ENCODE measurements around the gene CENPW. TPM values are rescaled to one million over a fixed set of nuclear protein-coding genes. Genes with fewer than 3 reads are reported as not detected.
A peak's percentile ranks its signal among the peaks of the same experiment; 100 is the strongest.

Gene CENPW
- total RNA-seq, 1 experiment from 2014 or later, result 22.0 TPM

DNA sequence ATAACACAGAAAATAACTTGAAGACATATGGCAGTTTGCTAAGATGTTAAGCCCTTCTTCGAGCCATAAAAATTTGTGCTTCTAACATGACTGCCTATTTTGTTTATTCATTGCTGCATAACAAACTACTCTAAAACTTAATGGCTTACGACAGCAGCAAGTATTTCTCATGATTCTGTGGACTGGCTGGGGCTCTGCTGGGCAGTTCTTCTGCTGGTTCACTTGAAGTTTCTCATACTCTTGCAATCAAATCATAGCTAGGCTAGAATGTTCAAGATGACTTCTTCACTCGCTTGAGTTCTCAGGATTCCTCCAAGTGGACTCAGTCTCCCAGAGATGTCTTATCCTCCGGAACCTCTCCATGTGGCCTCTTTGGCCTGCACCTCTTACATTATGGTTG lies 33.4 kb downstream of the CENPW start:
- no peak for DNase-seq (ENCODE audit: low read depth)

DNA sequence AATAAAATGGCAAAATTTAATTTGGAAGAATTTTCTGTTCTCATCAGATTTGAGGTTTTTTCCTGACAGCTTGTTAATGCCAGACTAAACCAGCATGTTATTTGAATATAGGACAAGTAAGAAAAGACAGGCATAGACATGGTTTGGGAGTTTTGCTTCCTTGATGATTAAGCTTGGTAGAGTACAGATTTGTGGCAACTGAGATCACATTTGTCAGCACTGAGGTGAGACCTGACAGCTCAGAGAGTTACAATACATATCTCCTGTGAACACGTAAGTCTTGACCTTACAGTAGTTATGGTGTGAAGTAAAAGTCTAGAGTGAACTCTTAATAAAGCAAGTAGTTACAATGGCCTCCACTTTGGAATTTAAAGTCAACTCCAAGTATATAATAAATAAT lies 34.5 kb downstream of the CENPW start:
- DNase-seq (ENCODE audit: low read depth), result no peak

DNA sequence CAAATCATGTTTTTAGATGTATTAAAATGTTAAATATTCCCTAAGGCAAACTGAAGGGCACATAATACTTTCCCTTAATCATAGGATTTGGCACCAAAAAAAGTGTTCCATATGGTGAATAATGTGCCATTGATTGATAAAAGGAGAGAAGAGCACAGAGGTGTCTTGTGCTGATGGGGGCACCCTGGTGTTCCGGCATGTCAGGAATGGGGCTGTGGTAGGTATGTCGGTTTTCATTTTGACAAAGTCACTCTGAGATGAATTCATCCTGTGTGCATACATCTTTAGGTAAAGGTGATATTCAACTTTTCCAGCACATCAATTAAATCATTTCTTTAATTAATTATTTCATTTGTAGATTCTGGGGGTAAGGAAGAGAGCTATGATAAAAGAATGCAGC lies 36.8 kb downstream of the CENPW start:
- no peak for DNase-seq (ENCODE audit: low read depth)

DNA sequence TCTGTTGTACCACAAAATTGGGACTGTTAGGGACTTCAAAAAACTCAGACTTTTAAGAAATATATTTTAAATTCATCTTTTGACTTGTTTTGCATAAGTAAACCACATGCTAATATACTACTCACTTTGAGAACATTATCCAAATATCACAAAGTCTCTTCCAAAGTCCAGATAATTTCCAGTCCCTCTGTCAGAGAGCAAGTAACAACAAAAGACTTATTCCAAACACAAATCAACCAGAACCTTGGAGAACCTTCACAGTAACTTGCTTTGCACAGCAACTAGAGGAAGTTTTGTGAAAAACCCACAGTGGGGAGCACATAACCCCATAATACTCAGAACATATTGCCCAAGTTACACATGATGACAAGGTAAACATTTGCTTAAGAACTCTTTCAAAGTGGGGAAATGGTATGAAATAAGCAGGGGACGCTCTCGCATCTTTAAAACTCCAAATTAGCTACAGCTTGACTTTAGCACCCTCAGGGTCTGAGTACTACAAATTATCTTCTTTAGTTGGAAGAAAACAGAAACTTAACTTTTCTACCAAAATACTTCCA lies 37.8 kb downstream of the CENPW start:
- DNase-seq (ENCODE audit: low read depth), result no peak

DNA sequence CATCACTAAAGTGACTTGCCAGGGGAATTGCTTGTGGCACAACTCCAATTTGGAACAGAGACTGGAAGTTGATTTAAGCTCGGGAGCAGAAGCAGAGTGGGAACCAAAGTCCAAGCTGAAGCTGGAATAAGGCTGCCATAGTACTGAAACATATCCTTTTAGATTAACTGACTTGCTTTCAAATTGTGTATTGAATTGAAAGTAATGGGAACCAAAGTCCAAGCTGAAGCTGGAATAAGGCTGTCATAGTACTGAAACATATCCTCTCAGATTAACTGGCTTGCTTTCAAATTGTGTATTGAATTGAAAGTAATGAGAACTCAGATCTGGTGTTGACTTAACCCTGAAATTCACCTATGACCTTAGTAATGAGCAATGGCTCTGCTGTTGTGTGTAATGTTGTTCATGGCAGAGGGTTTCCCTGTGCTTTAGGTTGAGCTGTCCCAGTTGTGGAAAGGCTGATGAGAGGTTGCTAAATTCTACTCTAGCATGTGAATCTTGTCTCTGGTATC lies 40.2 kb downstream of the CENPW start:
- DNase-seq (ENCODE audit: low read depth), result no peak

DNA sequence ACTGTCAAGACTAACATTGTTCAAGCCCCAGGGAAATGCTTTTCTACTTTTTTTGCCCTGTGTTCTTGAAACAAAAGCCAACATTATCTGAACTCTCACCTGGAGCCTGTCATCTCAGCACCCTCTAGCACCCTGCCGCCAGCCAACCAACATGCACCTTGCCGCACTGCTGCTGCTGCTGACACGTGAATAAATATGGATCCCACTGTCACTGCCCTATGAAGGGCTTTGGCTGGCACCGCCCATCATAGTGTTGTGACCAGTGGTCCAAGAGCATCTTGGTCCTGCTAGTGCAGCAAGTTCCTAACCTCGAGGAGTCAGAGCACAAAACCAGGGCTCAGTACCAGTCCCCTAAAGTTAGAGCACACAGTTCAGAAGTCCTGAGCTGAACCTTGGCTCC lies 41.6 kb downstream of the CENPW start:
- DNase-seq (ENCODE audit: low read depth), result no peak

DNA sequence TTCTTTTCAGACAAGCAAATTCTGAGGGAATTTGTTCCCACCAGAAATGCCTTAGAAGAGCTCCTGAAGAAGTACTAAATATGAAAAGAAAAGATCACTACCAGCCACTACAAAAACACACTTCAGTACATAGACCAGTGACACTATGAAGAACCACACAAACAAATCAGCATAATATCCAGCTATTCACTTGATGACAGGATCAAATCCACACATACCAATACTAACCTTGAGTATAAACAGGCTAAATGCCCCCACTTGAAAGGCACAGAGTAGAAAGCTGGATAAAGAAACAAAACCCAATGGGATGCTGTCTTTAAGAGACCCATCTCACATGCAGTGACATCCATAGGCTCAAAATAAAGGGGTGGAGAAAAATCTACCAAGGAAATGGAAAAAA lies 43.3 kb downstream of the CENPW start:
- no peak for DNase-seq (ENCODE audit: low read depth)

DNA sequence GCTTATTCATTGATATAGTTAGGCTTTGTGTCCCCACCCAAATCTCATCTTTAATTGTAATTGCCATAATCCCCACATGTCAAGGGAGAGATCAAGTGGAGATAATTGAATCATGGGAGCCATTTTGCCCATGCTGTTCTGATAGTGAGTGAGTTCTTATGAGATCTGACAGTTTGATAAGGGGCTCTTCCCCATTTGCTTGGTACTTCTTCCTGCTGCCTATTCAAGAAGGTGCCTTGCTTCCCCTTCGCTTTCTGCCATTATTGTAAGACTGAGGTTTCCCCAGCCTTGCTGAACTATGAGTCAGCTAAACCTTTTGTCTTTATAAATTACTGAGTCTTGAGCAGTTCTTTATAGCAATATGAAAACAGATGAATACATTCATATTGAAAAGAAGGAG lies 45.6 kb downstream of the CENPW start:
- DNase-seq (ENCODE audit: low read depth), result no peak

DNA sequence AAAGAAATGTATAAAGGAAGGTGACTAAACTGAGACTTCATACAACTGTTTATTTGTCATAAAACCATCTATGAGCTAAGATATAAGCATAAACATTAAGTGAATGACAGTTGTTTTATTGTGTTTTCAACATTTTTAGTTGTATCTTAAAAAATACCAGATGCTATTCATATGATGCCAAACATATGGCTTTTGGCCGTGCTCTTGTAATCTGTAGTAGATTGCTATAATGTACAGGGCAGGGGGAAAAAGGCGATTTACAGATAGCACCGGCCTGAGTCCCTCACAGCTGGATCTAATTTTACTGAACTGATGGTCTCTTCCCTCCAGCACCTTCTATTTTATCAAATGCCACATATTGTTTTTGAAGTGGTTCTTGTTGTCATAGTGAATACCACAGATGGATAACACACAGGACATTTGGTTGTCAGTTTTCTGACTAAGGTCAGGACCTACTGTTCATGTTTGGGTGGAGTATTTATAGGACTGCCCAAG lies 48.2 kb downstream of the CENPW start:
- peak; percentile 22 for DNase-seq (ENCODE audit: low read depth)

DNA sequence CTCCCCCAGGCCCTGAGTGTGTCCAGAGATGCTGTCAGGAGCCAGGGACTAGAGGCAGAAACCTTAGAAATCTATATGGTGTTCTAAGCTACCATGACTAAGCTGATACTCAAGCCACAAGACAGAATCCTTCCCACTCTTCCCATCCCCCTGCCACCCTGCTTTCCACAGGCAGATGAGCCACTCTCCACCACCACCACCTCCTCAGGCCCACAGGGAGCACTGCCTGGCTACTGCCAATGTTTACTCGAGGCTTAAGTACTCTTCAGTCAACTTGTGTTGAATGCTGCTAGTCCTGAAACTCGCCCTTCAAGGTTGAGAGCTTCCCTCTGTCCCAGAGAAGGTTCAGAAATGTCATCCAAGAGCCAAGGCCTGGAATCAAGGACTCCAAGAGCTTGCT lies 56.2 kb downstream of the CENPW start:
- peak; percentile 13 for DNase-seq (ENCODE audit: low read depth)

All from LHCN-M2 (cell line).